RPMI8226 (cell line): ENCODE data around the gene ADAMTS20.

ENCODE experiments used
- DNase-seq: peaks from one replicate; pipeline ENCODE4 v3.0.0-alpha.2; 2015

The ADAMTS20 gene

DNA sequence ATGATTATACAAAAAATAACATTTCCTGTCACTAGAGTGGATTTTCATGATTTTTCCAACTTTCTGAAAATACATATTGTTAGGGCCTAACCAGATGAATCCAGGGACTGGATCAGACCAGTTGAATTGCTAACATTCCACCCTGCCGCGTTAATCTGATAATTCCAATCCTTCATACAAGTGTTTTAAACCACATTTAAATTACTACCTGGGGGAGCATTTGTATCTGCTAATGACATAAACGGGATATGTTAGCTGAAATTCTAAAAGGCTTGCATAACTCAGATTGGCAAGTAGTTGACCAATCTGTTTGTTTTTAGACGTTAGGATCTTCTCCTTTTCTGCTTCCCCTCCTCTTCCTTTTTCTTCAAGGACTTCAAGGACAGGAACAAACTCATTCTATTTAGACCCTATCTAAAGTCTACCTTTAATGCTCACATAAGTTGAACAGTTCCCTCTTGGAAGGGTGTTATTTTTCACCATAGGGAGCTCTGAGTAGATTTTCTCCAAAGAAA lies 239.0 kb downstream of the ADAMTS20 start:
- DNase-seq: no peak

DNA sequence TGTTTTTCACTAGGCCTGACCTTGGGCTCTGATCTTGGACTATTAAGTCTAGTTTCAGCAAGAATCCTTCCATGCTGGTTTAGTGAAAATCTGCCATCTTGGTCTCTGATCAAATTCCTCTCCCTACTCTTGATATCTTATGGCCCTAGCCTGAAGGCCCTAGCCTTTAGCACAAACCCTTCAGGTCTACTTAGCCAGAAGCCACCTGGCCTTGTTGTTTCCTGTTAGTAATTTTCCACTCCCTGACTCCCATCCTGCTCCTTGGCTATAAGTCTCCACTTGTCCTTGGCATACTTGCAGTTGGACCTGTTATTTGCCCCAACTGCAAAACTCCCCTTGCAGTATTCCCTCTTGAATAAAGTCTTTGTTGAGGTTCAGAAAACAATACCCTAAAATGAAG lies 241.4 kb downstream of the ADAMTS20 start:
- DNase-seq: no peak

DNA sequence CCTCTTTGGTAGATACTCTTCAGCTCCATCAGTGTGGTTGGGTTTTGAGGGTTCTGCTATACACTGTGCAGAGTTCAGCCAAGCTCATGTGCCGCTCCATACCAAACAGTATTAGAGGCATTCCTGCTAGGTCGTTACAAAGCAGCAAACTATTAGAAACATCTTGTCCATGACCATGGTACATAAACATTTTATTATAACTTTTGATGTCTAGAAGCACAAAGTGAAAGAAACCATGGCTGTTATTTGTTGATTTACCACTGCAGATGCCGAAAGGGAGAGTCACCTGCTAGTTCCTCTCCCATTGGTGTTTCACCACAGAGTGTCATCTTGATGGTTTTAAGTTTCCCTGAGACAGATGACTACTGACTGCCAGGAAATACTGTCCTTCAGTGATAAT lies 242.0 kb downstream of the ADAMTS20 start:
- no peak for DNase-seq

DNA sequence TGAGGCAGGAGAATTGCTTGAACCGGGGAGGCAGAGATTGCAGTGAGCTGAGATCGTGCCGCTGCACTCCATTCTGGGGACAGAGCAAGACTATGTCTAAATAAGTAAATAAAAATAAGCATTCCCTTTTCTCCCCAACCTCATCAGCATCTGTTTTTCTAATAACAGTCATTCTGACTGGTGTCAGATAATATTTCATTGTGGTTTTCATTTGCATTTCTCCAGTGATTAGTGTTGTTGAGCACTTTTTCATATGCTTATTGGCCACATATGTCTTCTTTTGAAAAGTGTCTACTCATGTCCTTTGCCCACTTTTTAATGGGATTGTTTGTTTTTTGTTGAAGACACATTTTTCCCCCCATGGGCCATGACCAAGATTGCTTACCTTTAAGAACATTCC lies 243.2 kb downstream of the ADAMTS20 start:
- no peak for DNase-seq

DNA sequence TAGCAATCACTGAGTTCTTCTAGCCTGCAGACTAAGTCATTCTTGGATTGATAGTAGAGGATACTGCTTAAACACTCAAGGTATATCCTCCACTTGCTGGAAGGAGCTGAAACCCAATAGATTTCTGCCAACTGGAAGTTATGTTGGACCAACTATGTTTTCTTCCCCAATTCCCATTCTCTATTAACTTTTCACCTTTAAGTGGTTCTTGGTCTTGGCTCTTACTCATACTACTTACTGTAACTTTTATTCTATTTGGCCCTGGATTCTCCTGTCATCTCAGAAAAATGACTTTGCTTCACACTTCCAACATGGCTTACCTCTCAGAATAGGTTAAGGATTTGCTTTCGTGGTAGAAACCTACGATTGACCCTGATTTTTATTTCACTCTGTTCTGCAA lies 244.9 kb downstream of the ADAMTS20 start:
- DNase-seq: no peak

DNA sequence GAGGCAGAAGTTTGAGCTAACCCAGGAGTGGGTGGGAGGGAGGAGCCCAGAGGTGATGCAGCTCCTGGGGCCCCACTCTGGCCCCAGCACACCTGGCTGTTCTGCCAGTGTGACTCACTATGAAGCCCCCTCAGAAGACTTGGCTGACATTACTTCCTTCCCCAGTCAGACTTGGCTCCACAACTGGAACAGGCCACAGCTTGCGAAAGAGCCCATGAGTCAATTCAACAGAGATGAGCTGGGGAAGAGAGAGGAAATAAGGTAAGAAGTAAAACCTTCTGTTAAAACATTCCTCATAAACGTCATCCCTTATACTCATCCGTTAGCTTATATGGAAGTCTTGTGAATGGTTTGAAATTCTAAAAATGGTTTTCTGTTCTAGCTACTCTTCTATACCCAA lies 245.9 kb downstream of the ADAMTS20 start:
- DNase-seq: no peak

DNA sequence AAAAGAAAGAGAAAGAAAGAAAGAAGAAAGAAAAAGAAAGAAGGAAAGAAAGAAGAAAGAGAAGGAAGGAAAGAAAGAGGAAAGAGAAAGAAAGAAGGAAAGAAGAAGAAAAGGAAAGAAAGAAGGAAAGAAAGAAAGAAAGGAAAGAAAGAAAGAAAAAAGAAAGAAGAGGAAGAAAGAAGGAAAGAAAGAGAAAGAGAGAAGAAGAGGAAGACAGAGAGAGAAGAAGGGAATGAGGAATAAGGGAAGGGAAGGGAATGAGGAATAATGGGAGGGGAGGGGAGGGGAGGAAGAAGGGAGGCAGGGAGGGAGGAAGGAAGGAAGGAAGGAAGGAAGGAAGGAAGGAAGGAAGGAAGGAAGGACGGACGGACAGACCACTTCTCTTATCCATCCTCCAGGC lies 246.9 kb downstream of the ADAMTS20 start:
- no peak for DNase-seq
